GM21737 (cell line): ENCODE results near the gene ACHE.
"Not testable (repeated sequence)": the region's sequence is repeated elsewhere in the genome, so short reads cannot be mapped to it uniquely, and the experiment has no call there.

ENCODE experiments used
- ATAC-seq: cut with Tn5 transposase; IDR thresholded peaks from one replicate; pipeline ENCODE4 v1.9.1; 2021; ENCODE audit warnings: mild to moderate bottlenecking, moderate library complexity; ENCODE audit not compliant: unreplicated experiment

Gene ACHE

GRCh38 chr7:100865938-100866728, 29.6 kb downstream of the ACHE start:
- ATAC-seq, result no peak

- no peak for ATAC-seq
These were observed 30.2 kb downstream of the ACHE start for GRCh38 chr7:100865372-100865911.

GRCh38 chr7:100864263-100864845, 31.3 kb downstream of the ACHE start:
- no peak for ATAC-seq

GRCh38 chr7:100863406-100863950, 32.2 kb downstream of the ACHE start:
- ATAC-seq, result no peak

- ATAC-seq, result no peak
These were observed 34.1 kb downstream of the ACHE start for GRCh38 chr7:100861616-100861985.

GRCh38 chr7:100860702-100861615, 34.7 kb downstream of the ACHE start:
- ATAC-seq, result no peak

- no peak for ATAC-seq
These were observed 35.8 kb downstream of the ACHE start for GRCh38 chr7:100859856-100860255.

GRCh38 chr7:100856871-100857282, 38.8 kb downstream of the ACHE start:
- no peak for ATAC-seq

- ATAC-seq, result no peak
These were observed 40.2 kb downstream of the ACHE start for GRCh38 chr7:100855515-100855914.

- not testable (repeated sequence) for ATAC-seq
These were observed 40.8 kb downstream of the ACHE start for GRCh38 chr7:100854899-100855298.

- no peak for ATAC-seq
These were observed 41.4 kb downstream of the ACHE start for GRCh38 chr7:100854146-100854895.

- peak; percentile 90 for ATAC-seq
These were observed 43.4 kb downstream of the ACHE start, which contains the start of gene SLC12A9 for GRCh38 chr7:100852048-100852872. Gene SLC12A9, plus strand, starts transcription at chr7:100852713. Its CDS starts 1,485 bp downstream, at chr7:100854198.

- ATAC-seq, result no peak
These were observed 48.3 kb downstream of the ACHE start for GRCh38 chr7:100847360-100847759.

- ATAC-seq, result no peak
These were observed 55.1 kb downstream of the ACHE start for GRCh38 chr7:100840470-100841100.
